ENCODE data around the gene MZT2A. TPM values are rescaled to one million over a fixed set of nuclear protein-coding genes. Genes with fewer than 3 reads are reported as not detected.
"Not testable (repeated sequence)": the region's sequence is repeated elsewhere in the genome, so short reads cannot be mapped to it uniquely, and the experiment has no call there.

MZT2A gene
- polyA plus RNA-seq, 3 donors, result 31.9 to 49.1 (median 33.2) TPM

GRCh38 chr2:131521524-131521923, 29.3 kb upstream of the MZT2A start:
- DNase-seq (ENCODE audit: low read depth in 3 of 3, low spot score in 2 of 3), result not testable (repeated sequence)

- no peak for DNase-seq (ENCODE audit: low read depth in 3 of 3, low spot score in 2 of 3)
Measured at GRCh38 chr2:131520526-131520925, 28.3 kb upstream of the MZT2A start.

GRCh38 chr2:131519871-131520470, 27.8 kb upstream of the MZT2A start:
- DNase-seq (ENCODE audit: low read depth in 3 of 3, low spot score in 2 of 3), result not testable (repeated sequence)

GRCh38 chr2:131519466-131519865, 27.3 kb upstream of the MZT2A start:
- DNase-seq (ENCODE audit: low read depth in 3 of 3, low spot score in 2 of 3), result no peak

- DNase-seq (ENCODE audit: low read depth in 3 of 3, low spot score in 2 of 3), result not testable (repeated sequence)
Measured at GRCh38 chr2:131518531-131518930, 26.3 kb upstream of the MZT2A start.

- not testable (repeated sequence) for DNase-seq (ENCODE audit: low read depth in 3 of 3, low spot score in 2 of 3)
Measured at GRCh38 chr2:131517856-131518255, 25.7 kb upstream of the MZT2A start.

GRCh38 chr2:131517106-131517831, 25.1 kb upstream of the MZT2A start:
- no peak for DNase-seq (ENCODE audit: low read depth in 3 of 3, low spot score in 2 of 3)

GRCh38 chr2:131516621-131517020, 24.4 kb upstream of the MZT2A start:
- DNase-seq (ENCODE audit: low read depth in 3 of 3, low spot score in 2 of 3), result not testable (repeated sequence)

- DNase-seq (ENCODE audit: low read depth in 3 of 3, low spot score in 2 of 3), result no peak
Measured at GRCh38 chr2:131516011-131516410, 23.8 kb upstream of the MZT2A start.

- not testable (repeated sequence) for DNase-seq (ENCODE audit: low read depth in 3 of 3, low spot score in 2 of 3)
Measured at GRCh38 chr2:131515235-131515634, 23.0 kb upstream of the MZT2A start.

- not testable (repeated sequence) for DNase-seq (ENCODE audit: low read depth in 3 of 3, low spot score in 2 of 3)
Measured at GRCh38 chr2:131514408-131515166, 22.4 kb upstream of the MZT2A start.

- DNase-seq (ENCODE audit: low read depth in 3 of 3, low spot score in 2 of 3), result not testable (repeated sequence)
Measured at GRCh38 chr2:131511969-131512870, 20.0 kb upstream of the MZT2A start.

GRCh38 chr2:131511291-131511968, 19.2 kb upstream of the MZT2A start:
- DNase-seq (ENCODE audit: low read depth in 3 of 3, low spot score in 2 of 3), result not testable (repeated sequence)

GRCh38 chr2:131509615-131510014, 17.4 kb upstream of the MZT2A start:
- no peak for DNase-seq (ENCODE audit: low read depth in 3 of 3, low spot score in 2 of 3)

- DNase-seq (ENCODE audit: low read depth in 3 of 3, low spot score in 2 of 3), result not testable (repeated sequence)
Measured at GRCh38 chr2:131504082-131504750, 12.0 kb upstream of the MZT2A start.

GRCh38 chr2:131503587-131503986, 11.4 kb upstream of the MZT2A start:
- not testable (repeated sequence) for DNase-seq (ENCODE audit: low read depth in 3 of 3, low spot score in 2 of 3)

- DNase-seq (ENCODE audit: low read depth in 3 of 3, low spot score in 2 of 3), result not testable (repeated sequence)
Measured at GRCh38 chr2:131498321-131498973, 6.2 kb upstream of the MZT2A start.

GRCh38 chr2:131495506-131495905, 3.3 kb upstream of the MZT2A start:
- DNase-seq (ENCODE audit: low read depth in 3 of 3, low spot score in 2 of 3), result not testable (repeated sequence)

All from right renal cortex interstitium (tissue), 3 donors.